Measurements from ENCODE around the gene ONECUT3. TPM values are rescaled to one million over a fixed set of nuclear protein-coding genes. Genes with fewer than 3 reads are reported as not detected.

The ONECUT3 gene
- total and polyA plus RNA-seq, 9 of the 15 experiments (the other 6 are each of a cell fraction or from before 2014, with no cell fraction given) = not detected

DNA sequence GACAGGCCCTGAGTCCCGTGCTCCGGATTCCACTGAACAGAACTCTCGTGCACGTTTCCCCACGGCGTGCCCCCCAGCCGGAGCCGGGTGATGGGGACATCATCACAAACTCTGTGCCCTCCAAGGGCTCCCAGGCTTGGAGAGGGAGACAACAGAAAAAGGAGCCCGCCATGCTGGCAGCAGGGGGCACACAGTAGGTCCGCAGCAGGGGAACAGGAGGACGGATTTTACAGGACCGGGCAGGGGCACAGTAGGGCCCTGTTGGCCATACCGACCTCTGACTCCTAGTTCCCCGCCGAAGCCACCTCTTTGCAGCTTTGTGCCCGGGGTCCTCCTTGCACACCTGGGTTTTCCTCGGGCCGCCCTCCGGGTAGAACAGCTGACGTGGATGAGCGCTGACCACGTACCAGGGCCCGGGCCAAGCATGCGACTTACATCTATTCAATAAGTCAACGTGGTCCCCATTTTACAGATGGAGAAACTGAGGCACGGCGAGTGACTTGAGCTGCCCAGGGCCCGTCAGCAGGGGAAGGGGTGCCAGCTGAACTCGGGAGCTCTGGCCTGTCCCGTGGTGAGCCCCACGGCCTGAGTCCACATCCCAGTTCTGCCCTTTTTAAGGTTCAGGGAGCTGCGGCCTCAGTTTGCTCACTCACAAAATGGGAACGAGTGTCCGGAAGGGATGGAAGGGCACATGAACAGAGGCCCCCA is 10.2 kb upstream of the ONECUT3 start (continued):
- TF ChIP-seq, protein P1, sequence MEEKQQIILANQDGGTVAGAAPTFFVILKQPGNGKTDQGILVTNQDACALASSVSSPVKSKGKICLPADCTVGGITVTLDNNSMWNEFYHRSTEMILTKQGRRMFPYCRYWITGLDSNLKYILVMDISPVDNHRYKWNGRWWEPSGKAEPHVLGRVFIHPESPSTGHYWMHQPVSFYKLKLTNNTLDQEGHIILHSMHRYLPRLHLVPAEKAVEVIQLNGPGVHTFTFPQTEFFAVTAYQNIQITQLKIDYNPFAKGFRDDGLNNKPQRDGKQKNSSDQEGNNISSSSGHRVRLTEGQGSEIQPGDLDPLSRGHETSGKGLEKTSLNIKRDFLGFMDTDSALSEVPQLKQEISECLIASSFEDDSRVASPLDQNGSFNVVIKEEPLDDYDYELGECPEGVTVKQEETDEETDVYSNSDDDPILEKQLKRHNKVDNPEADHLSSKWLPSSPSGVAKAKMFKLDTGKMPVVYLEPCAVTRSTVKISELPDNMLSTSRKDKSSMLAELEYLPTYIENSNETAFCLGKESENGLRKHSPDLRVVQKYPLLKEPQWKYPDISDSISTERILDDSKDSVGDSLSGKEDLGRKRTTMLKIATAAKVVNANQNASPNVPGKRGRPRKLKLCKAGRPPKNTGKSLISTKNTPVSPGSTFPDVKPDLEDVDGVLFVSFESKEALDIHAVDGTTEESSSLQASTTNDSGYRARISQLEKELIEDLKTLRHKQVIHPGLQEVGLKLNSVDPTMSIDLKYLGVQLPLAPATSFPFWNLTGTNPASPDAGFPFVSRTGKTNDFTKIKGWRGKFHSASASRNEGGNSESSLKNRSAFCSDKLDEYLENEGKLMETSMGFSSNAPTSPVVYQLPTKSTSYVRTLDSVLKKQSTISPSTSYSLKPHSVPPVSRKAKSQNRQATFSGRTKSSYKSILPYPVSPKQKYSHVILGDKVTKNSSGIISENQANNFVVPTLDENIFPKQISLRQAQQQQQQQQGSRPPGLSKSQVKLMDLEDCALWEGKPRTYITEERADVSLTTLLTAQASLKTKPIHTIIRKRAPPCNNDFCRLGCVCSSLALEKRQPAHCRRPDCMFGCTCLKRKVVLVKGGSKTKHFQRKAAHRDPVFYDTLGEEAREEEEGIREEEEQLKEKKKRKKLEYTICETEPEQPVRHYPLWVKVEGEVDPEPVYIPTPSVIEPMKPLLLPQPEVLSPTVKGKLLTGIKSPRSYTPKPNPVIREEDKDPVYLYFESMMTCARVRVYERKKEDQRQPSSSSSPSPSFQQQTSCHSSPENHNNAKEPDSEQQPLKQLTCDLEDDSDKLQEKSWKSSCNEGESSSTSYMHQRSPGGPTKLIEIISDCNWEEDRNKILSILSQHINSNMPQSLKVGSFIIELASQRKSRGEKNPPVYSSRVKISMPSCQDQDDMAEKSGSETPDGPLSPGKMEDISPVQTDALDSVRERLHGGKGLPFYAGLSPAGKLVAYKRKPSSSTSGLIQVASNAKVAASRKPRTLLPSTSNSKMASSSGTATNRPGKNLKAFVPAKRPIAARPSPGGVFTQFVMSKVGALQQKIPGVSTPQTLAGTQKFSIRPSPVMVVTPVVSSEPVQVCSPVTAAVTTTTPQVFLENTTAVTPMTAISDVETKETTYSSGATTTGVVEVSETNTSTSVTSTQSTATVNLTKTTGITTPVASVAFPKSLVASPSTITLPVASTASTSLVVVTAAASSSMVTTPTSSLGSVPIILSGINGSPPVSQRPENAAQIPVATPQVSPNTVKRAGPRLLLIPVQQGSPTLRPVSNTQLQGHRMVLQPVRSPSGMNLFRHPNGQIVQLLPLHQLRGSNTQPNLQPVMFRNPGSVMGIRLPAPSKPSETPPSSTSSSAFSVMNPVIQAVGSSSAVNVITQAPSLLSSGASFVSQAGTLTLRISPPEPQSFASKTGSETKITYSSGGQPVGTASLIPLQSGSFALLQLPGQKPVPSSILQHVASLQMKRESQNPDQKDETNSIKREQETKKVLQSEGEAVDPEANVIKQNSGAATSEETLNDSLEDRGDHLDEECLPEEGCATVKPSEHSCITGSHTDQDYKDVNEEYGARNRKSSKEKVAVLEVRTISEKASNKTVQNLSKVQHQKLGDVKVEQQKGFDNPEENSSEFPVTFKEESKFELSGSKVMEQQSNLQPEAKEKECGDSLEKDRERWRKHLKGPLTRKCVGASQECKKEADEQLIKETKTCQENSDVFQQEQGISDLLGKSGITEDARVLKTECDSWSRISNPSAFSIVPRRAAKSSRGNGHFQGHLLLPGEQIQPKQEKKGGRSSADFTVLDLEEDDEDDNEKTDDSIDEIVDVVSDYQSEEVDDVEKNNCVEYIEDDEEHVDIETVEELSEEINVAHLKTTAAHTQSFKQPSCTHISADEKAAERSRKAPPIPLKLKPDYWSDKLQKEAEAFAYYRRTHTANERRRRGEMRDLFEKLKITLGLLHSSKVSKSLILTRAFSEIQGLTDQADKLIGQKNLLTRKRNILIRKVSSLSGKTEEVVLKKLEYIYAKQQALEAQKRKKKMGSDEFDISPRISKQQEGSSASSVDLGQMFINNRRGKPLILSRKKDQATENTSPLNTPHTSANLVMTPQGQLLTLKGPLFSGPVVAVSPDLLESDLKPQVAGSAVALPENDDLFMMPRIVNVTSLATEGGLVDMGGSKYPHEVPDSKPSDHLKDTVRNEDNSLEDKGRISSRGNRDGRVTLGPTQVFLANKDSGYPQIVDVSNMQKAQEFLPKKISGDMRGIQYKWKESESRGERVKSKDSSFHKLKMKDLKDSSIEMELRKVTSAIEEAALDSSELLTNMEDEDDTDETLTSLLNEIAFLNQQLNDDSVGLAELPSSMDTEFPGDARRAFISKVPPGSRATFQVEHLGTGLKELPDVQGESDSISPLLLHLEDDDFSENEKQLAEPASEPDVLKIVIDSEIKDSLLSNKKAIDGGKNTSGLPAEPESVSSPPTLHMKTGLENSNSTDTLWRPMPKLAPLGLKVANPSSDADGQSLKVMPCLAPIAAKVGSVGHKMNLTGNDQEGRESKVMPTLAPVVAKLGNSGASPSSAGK (IDR thresholded peaks at IDR 0.05) = no peak
